ENCODE results near the gene RAB6D. TPM values are rescaled to one million over a fixed set of nuclear protein-coding genes. Genes with fewer than 3 reads are reported as not detected.
"Not testable (repeated sequence)": the region's sequence is repeated elsewhere in the genome, so short reads cannot be mapped to it uniquely, and the experiment has no call there.

RAB6D gene
- 0.10 TPM in 1 of 2 replicates, not detected in the other for total RNA-seq (2014; rRNA removed; shearing (Covaris generic))
- not detected in 2 replicates for polyA plus RNA-seq (2014; cell fraction: nucleus; rRNA removed)

- not testable (repeated sequence) for DNase-seq (ENCODE audit: extremely low read depth, low read depth)
Measured at GRCh38 chr2:131363703-131364186, at the start of gene RAB6D. TSS of gene RAB6D (minus strand) at chr2:131364168. CDS start at chr2:131363720, 448 bp downstream.

- DNase-seq (ENCODE audit: extremely low read depth, low read depth): peak; percentile 63
Measured at GRCh38 chr2:131413148-131413747, 49.3 kb upstream of the RAB6D start.

DNA sequence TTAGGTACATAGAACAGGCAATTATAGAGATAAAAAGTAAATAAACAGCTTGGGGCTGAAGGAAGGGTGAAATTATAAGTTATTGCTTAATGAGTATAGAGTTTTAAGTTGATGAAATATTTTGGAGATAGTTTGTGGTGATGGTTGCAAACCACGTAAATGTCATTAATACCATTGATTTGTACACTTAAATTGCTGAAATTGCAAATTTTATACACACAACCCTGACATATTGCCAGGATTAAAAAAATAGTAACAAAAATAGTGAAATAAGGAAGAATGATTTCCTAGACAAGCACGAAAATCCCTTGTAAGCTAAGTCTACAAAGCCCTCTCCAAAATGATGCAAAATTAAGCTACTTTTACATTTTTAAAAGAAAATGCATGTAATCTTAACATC, 46.2 kb upstream of the RAB6D start:
- DNase-seq (ENCODE audit: extremely low read depth, low read depth): no peak

DNA sequence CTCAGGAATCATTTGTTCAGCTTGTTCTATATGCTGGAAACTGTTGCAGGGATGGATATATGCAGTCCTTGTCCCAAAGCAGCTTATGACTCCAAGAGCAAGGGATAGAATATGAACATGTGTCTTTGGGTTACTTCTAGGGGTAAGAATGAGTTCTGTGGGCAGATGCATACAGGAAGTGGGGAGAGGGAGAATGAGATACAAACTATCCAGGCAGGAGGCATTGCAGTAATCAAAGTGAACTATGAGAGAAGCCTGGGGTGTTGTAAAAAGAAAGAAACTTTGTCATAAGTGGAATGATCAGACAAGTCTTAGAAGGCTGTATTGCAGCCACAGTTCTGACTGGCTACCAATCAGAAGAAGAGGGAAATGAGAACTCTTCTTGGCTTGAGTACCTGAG, 44.8 kb upstream of the RAB6D start:
- DNase-seq (ENCODE audit: extremely low read depth, low read depth): no peak

DNA sequence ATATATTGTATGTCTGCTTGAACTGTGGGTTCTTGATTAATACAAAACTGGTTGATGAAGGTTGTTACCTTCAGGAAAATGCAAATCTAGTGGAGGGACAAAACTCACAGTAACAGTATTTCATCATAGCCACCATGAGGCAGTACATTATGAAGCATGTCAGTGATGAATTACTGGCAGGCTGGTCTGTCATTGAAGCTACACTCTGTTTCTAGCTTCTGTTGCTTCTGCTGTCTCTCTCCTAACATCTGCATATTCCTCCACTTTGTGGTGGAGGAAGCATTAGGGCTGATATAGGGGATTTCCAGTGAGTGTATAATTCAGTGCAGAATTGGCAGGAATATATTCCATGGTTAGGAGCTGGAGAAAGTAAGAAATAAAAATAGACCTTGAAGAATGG, 44.2 kb upstream of the RAB6D start:
- DNase-seq (ENCODE audit: extremely low read depth, low read depth): no peak

GRCh38 chr2:131404753-131405152, 40.8 kb upstream of the RAB6D start:
- no peak for DNase-seq (ENCODE audit: extremely low read depth, low read depth)

DNA sequence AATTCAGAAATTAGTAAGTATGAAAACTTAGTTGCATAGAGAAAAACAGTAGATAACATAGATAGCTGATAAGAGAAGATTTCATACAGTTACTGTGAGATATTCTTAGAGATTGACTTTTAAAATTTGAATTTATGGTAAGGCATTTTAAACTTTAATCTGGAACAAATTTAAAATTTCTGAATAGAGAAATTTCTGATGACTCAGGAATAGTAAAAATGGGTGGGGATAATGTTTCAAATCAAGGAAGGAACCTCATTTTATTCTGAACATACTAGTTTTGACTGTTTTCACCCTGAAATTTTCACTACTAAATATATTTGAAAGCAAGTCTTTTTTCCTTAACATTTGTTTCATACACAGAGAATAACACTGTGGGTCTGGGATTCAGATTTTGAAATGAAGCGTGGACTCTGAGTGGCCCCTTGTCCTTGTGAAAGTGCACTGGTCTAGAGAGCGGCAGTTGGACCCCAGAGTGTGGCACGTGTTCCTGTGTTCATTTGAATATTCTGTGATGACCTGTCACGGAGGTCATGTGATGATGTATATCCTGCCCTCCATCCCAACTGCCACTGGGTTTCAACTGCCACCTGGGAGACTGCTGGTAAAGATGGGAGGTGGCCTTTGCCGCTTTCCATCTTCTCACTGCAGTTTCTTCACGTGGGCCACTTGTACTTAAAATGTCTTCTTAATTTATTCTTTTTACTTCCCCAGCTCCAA, 38.5 kb upstream of the RAB6D start:
- no peak for DNase-seq (ENCODE audit: extremely low read depth, low read depth)

- no peak for DNase-seq (ENCODE audit: extremely low read depth, low read depth)
Measured at GRCh38 chr2:131400849-131401248, 36.9 kb upstream of the RAB6D start.

- not testable (repeated sequence) for DNase-seq (ENCODE audit: extremely low read depth, low read depth)
Measured at GRCh38 chr2:131400441-131400840, 36.5 kb upstream of the RAB6D start.

DNA sequence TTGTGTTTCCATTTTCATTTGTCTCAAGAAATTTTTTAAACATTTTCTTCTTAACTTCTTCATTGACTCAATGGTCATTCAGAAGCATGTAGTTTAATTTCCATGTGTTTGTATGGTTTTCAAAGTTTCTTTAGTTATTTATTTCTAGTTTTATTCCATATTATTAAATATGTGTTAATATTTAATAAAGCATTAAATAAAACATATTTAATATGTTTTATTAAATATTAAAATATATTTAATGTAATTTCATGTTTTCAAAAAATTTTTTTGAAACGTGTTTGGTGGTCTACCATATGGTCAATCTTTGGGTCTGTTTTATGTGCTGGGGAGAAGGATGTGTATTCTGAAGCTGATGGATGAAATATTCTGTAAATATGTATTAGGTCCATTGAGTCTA, 32.2 kb upstream of the RAB6D start:
- not testable (repeated sequence) for DNase-seq (ENCODE audit: extremely low read depth, low read depth)

- not testable (repeated sequence) for DNase-seq (ENCODE audit: extremely low read depth, low read depth)
Measured at GRCh38 chr2:131395024-131395645, 31.2 kb upstream of the RAB6D start.

DNA sequence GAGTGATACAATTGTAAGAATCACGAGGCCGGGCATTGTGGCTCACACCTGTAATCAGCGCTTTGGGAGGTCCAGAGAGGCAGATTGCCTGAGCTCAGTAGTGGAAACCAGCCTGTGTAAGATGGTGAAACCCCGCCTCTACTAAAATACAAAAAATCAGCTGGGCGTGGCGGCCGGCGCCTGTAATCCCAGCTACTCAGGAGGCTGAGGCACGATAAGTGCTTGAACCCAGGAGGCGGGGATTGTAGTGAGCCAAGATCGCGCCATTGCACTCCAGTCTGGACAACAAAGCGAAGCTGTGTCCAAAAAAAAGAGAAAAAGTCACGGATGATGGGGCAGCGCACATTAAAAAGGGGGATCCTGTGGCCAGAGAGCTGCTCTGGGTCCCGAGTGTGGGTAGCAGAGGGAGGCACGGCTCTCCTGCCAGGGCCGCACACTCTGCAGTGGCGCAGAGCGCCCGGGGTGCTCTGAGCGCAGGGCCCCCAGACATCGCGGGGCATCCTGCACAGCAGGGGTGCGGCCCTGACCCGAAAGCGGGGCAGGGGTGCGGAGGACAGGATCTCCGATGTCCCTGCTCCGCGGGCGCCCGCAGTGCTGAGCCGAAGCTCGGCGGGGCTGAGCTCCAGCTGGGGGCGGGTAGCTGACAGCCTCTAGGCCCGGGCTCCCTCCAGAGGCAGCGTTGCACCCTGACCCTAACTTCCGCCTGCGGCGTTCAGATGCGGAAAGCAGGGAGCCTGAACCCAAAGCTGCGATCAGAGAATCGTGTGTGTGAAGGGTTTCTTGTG, 30.4 kb upstream of the RAB6D start:
- DNase-seq (ENCODE audit: extremely low read depth, low read depth): no peak

DNA sequence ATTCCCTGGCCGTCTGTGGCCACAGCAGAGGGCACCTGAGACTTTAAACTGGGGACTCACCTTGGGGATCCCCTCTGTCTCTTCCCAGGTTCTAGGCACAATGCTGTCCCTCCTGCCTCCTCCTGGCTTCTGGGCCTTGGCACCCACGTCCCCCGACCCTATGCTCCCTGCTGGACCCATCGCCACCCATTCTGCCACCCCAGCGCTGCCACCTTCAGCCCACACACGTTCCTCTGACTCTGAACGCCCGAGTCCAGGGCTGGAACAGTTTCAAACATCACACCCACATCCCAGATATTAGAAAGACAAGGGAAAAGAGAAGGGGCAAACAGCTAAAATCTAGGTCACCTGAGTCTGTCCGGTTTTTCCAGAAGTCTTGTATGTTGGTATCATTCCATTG, 28.0 kb upstream of the RAB6D start:
- not testable (repeated sequence) for DNase-seq (ENCODE audit: extremely low read depth, low read depth)

DNA sequence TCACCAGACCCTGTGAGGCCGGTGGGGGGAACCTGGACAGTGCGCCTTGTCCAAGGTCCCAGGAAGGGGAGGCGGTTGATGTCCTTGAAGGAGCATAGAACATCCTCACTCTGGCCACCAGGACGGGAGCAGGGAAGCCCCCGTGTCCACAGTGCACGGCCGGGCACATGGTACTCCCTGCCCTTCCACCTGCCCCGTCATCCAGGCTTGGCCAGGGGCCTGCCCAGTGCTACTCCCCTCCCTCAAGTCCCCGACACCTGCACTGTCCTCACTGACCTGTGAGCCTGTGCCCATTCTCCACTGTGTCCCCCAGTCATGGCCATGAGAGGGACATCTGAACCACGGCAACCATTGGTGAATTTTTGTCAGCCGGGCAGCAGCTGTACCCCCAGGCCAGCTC, 27.5 kb upstream of the RAB6D start:
- DNase-seq (ENCODE audit: extremely low read depth, low read depth): not testable (repeated sequence)

DNA sequence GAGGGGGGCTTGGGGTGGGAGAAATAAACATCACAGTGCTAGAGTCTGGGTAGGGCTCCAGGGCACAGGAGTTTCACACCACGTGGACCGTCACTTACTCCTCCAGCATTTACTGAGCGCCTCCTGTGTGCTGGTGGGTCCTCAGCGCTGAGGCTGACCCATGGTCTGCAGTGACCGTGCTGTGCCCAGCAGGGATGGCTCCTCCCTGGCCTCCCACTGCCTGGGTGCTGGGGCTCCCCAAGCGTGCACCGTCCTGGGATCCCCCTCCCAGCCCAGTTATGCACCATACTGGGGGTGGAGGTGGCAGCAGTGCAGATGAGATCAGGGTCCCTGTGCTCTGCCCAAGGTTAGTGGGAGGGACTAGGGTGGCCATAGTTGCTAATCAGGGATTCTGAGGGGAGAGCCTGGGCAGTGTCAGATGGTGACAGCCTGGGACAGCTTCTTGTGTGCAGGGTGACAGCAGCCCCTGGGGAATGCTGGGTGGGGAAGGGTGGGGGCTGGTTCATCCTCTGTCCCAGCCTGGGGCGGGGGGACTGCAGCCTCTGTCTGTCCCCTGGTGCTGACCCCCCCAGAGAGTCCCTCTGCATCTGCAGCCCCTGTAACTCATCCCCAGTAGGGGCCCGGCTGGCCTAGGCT, 26.6 kb upstream of the RAB6D start:
- DNase-seq (ENCODE audit: extremely low read depth, low read depth): not testable (repeated sequence)

- no peak for DNase-seq (ENCODE audit: extremely low read depth, low read depth)
Measured at GRCh38 chr2:131389657-131390056, 25.7 kb upstream of the RAB6D start.

- DNase-seq (ENCODE audit: extremely low read depth, low read depth): not testable (repeated sequence)
Measured at GRCh38 chr2:131388834-131389233, 24.9 kb upstream of the RAB6D start.

GRCh38 chr2:131373111-131373510, 9.1 kb upstream of the RAB6D start:
- DNase-seq (ENCODE audit: extremely low read depth, low read depth): not testable (repeated sequence)

- no peak for DNase-seq (ENCODE audit: extremely low read depth, low read depth)
Measured at GRCh38 chr2:131369954-131370353, 6.0 kb upstream of the RAB6D start.

DNA sequence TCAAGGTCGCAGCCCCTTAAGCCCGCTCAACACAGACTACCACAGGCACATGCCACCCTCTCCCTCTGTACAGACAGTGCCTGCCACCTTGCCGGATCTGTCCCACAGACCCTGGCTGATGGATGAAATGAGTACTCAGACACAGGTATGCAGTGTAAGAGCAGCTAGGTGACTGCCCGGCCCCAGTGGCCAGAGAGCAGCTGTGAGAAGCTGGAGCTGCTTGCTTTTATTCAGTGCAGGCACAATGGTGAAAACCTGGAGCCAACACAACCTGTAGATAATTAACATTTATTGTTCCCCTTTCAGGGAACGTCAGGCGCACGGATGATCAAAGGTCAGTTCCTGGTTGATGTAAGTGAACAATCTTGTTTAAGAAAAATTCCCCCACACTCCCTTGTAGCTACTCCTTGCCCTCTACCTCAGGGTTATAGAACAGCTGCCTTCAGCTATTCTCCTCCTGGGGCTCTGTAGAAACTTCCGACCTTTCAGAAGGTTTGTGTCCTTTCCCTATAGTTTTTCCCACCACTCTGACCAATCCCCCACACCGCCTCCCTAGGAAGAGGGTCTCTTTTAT, 4.6 kb upstream of the RAB6D start:
- not testable (repeated sequence) for DNase-seq (ENCODE audit: extremely low read depth, low read depth)
